ENCODE data around the gene IL5RA. TPM values are rescaled to one million over a fixed set of nuclear protein-coding genes. Genes with fewer than 3 reads are reported as not detected.
A peak's percentile ranks its signal among the peaks of the same experiment; 100 is the strongest.

Gene IL5RA
- total and polyA plus RNA-seq, 10 donors, result 0.06 to 3.2 (median 1.3) TPM

- Histone ChIP-seq H3K4me1 (peaks cover 0 to 32% (median 12%) of the 10 kb centered on the region in 6 donors), H3K27me3 (replicated peaks in 1 of 7) (no peaks in the 10 kb centered on the region), H3K9me3 (no peaks in the 10 kb centered on the region), H3K36me3 (peaks cover 0 to 100% (median 95%) of the 10 kb centered on the region in 6 donors), H3K4me3 (no peak overlapping the region), H3K27ac (peak overlapping the region in 2 of 8 donors; percentile 28 to 30)
- WGBS, 5 donors, result 77 to 85% (median 78%) methylated on average over 1 of the region's 1 CpG
- DNase-seq, result no peak
- intact Hi-C loops (cut with DNase I; ENCODE audit: low total_unique reads), result no loop called here
- TF ChIP-seq POLR2AphosphoS5 (IDR thresholded peaks at IDR 0.05) (no peak), CTCF (IDR thresholded peaks at IDR 0.05 in 8 of 11, conservative IDR thresholded peaks at IDR 0.05 in 3 of 11) (no peak), POLR2A (IDR thresholded peaks at IDR 0.05) (no peak)
These were observed 39.4 kb upstream of the IL5RA start for GRCh38 chr3:3149560-3149959.

GRCh38 chr3:3145831-3146230 lies 35.7 kb upstream of the IL5RA start:
- WGBS, 5 donors, result 87 to 96% (median 89%) methylated on average over 8 of the region's 8 CpGs
- H3K4me1 ChIP-seq, result peaks cover 0 to 36% (median 5%) of the 10 kb centered on the region in 6 donors
- DNase-seq, result no peak

GRCh38 chr3:3141939-3142338 lies 31.8 kb upstream of the IL5RA start:
- H3K27me3 ChIP-seq (replicated peaks in 1 of 7), result no peaks in the 10 kb centered on the region
- peaks cover 0 to 10% (median 0%) of the 10 kb centered on the region in 6 donors for H3K4me1 ChIP-seq
- no peak overlapping the region for H3K4me3 ChIP-seq
- no peak overlapping the region for H3K27ac ChIP-seq
- H3K9me3 ChIP-seq, result no peaks in the 10 kb centered on the region
- TF ChIP-seq CTCF (IDR thresholded peaks at IDR 0.05 in 8 of 11, conservative IDR thresholded peaks at IDR 0.05 in 3 of 11) (no peak), POLR2A (IDR thresholded peaks at IDR 0.05) (no peak), POLR2AphosphoS5 (IDR thresholded peaks at IDR 0.05) (no peak)
- peaks cover 0 to 100% (median 87%) of the 10 kb centered on the region in 6 donors for H3K36me3 ChIP-seq
- DNase-seq, result no peak
- intact Hi-C loops (cut with DNase I; ENCODE audit: low total_unique reads), result no loop called here

More at GRCh38 chr3:3145831-3146230, 35.7 kb upstream of the IL5RA start:
- intact Hi-C loops (cut with DNase I; ENCODE audit: low total_unique reads), result no loop called here
- Histone ChIP-seq H3K9me3 (no peaks in the 10 kb centered on the region), H3K27me3 (replicated peaks in 1 of 7) (no peaks in the 10 kb centered on the region), H3K36me3 (peaks cover 0 to 100% (median 92%) of the 10 kb centered on the region in 6 donors), H3K27ac (no peak overlapping the region), H3K4me3 (no peak overlapping the region)
- TF ChIP-seq POLR2A (IDR thresholded peaks at IDR 0.05) (no peak), CTCF (IDR thresholded peaks at IDR 0.05 in 8 of 11, conservative IDR thresholded peaks at IDR 0.05 in 3 of 11) (no peak), POLR2AphosphoS5 (IDR thresholded peaks at IDR 0.05) (no peak)

GRCh38 chr3:3137526-3137925 lies 27.4 kb upstream of the IL5RA start:
- intact Hi-C loops (cut with DNase I; ENCODE audit: low total_unique reads), result no loop called here
- H3K27ac ChIP-seq, result no peak overlapping the region
- no peaks in the 10 kb centered on the region for H3K9me3 ChIP-seq
- peaks cover 0 to 45% (median 9%) of the 10 kb centered on the region in 6 donors for H3K4me1 ChIP-seq
- no peak for DNase-seq
- TF ChIP-seq POLR2A (IDR thresholded peaks at IDR 0.05) (no peak), POLR2AphosphoS5 (IDR thresholded peaks at IDR 0.05) (no peak), CTCF (IDR thresholded peaks at IDR 0.05 in 8 of 11, conservative IDR thresholded peaks at IDR 0.05 in 3 of 11) (no peak)
- H3K4me3 ChIP-seq, result no peak overlapping the region
- WGBS, 5 donors, result 92 to 97% (median 94%) methylated on average over 6 of the region's 6 CpGs
- H3K36me3 ChIP-seq, result peaks cover 0 to 94% (median 57%) of the 10 kb centered on the region in 6 donors
- no peaks in the 10 kb centered on the region for H3K27me3 ChIP-seq (replicated peaks in 1 of 7)

Measured in spleen (tissue), 11 donors.